Right hindlimb (tissue), 1 donor: ENCODE measurements around the gene PDGFB.

Experiments used
- DNase-seq: peaks from one replicate; pipeline ENCODE4 v3.0.0-alpha.2; 2018

The PDGFB gene

DNA sequence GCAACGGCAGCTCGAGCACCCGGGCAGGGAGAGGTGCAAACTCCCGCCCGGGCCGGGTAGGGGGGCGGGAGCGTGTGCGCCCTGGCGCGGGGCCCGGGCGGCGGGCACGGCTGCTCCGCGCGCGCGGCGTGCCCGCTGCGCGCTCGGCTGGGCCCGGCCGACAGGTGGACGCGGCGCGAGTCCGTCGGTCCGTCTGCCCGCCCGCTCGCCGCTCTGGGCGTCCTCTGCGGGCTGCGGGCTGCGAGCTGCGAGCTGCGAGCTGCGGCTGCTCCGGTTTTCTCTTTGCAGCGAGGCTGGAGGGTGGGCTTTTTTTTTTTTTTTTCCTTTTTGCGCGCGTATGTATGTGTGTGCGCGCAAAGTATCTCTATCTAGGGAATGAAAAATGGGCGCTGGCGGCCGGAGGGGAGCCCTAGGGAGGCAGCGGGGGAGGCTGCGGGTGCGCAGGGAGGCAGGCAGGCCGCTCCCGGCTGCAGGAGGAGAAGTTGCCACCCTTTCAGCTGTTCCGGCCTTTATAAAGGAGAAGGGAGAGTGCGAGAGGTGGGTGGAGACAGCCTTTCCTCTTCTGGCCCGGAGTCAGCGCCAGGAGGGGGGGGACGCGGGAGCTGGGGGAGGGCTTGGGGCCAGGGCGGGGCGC lies at the start of gene PDGFB:
Gene PDGFB, minus strand, starts transcription at position 487 of the 634 bp plus-strand sequence. CDS start 1,019 bp downstream, outside the sequence.
- peak; percentile 50 for DNase-seq

- DNase-seq, result no peak
Measured at GRCh38 chr22:39293766-39294368, 49.1 kb upstream of the PDGFB start.

DNA sequence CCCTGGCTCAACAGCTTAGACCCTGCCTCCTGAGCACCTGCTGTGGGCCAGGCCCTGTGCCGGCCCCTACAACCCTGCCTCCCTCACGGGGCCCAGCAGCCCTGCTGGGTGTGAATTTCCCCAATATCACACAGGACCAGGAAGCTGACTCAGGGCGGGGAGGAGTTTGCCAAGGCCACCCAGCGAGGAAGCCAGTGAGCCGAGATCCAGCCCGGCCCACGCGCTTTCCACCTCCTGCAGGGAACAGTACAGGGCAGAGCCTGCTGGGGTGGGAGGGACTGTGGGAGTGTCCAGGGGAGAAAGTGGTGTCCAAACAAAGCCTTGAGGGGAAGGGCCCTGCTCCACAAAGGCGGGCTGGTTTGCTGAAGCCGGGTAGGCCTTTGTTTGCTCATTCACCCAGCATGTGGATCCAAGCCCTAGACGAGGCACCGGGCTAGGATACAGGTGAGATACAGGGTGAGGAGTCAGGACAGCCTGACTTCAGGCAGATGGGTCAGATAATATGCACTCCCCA lies 47.8 kb upstream of the PDGFB start:
- DNase-seq, result peak; percentile 84

DNA sequence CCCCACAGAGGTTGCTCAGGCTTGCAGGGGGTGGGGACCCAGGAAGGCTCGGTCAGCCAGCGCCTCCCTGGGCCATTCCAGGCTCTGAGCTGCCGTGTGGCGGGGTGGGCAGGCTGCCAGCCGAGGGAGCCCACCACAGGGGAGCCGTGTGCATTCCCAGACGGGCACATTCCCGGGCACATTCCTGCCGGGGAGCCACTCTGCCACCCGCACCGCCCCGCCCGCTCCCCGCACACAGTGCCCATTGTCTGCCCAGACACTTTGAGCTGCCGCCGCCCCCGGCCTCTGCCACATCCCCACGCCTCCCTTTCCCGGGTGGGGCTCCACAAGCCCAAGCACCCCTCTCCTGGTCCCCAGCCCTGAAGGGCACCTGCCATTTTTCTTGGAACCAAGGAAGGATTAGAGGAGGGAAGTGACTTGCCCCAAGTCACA lies 47.3 kb upstream of the PDGFB start:
- peak; percentile 38 for DNase-seq

- no peak for DNase-seq
Measured at GRCh38 chr22:39291523-39291922, 46.7 kb upstream of the PDGFB start.

- DNase-seq, result peak; percentile 76
Measured at GRCh38 chr22:39290724-39291161, 46.0 kb upstream of the PDGFB start.

DNA sequence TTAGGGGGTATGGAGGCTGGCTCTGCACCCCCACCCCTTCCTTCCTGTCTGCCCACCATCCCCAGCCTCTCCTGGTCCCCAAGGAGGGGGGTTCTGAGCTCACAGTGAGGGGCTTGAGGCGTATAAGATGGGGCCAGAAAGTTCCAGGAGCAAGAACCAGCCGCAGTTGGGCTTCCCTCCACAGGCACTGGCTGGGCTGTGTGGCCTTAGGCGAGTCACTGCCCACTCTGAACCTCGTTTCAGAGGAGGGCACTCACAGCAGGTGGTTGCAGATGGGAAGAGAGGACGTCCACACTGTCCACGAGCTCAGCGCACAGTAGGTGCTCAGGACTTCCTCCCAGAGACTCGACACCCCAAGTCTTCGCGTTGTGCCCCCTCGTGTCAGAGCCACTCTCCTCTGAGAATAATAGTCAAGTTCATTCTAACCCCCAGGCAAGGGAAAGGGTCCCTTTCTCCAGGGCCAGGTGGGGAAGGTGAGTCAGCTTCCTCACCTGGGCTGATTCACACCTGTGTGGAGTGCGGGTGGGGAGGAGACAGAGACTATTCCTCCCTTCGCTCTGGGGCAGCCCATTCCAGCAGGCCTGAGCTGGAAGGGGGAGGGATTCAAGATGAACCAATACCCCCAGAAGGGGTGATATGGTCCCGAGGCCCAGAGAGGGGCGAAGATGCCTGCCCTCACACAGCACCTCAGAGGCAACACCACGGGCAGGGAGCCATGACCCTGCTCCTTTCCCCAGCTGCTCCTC lies 45.4 kb upstream of the PDGFB start:
- DNase-seq, result no peak

DNA sequence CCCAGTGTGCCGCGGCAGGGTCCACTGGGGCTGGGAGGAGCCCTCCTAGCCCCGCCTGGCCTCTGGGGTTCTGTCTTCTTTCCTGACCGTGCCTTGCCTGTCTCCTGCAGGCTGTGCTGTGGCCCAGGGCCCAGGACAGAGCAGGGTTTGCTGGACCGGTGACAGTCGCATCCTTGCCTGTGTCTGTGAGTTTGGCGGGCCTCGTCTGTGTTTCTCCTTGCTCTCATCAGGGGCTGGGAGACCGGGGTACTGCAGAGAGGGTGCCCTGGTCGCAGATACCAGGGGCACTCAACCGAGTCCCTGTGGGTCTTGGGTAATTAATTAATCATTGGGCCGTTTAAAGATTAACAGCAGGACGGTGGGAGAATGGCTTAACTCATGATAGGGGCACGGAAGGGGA lies 44.8 kb upstream of the PDGFB start:
- DNase-seq, result no peak

- no peak for DNase-seq
Measured at GRCh38 chr22:39288135-39288898, 43.5 kb upstream of the PDGFB start.

DNA sequence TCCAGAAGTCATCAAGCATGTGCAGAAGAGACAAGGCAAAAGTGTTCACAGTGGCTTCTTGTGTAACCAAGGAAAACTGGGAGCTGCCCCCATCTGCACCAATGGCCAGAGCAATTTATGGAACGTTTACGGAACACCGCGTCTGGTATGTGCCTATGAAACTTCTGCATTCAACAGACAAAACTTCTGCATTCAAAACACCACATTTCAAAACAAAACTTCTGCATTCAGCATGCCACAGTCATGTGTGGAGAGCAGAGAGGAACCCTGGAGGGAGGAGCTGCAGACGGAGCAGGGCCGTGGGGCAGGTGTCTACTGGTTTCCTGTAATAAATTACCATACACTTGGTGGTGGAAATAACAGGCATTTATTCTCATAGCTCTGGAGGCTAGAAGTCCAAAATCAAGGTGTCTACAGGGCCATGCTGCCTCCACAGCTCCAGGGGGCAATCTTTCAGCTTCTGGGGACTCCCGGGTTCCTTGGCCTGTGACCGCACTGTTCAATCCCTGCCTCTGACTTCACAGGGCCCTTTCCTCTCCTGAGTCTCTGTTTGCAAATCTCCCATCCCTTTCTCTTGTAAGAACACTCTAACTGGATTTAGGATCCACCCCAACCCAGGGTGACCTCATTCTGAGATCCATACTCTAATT lies 42.4 kb upstream of the PDGFB start:
- peak; percentile 20 for DNase-seq

- DNase-seq, result no peak
Measured at GRCh38 chr22:39284983-39285382, 40.2 kb upstream of the PDGFB start.

DNA sequence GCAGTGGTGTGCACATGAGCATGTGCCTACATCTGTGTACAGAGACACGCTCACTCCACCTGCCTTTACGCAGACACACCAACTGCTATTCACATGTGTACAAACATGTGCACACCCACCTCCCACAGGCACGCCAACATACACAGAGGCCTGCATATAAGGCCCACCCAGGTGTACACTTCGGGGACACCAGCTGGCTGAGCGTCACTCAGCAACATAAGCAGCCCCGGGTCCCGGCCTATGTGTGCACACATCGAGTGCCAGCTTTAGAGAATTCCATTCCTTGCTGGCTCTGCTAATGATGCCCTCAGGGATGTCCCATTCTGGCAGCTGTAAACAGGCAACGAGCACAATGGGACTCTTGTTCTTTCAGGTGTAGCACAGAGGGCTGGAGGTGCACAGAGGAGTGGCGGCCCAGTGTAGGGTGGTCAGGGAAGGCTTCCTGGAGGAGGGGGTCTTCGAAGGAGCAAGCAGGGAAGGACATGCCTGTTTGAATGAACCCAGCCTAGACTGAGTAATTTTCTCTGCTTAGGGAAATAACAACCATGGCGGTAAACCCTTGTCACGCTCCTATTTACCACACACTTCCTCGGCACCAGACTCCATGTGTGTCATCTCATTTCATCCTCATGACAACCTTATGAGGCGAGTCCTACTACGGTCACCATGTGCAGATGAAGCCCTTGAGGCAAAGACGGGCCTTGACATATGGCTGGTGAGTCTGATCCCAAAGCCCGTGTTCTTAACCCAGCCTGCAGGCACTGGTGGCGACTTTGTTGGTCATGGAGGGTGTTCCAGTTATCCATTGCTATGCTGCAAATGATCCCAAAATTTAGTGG lies 39.6 kb upstream of the PDGFB start:
- no peak for DNase-seq

DNA sequence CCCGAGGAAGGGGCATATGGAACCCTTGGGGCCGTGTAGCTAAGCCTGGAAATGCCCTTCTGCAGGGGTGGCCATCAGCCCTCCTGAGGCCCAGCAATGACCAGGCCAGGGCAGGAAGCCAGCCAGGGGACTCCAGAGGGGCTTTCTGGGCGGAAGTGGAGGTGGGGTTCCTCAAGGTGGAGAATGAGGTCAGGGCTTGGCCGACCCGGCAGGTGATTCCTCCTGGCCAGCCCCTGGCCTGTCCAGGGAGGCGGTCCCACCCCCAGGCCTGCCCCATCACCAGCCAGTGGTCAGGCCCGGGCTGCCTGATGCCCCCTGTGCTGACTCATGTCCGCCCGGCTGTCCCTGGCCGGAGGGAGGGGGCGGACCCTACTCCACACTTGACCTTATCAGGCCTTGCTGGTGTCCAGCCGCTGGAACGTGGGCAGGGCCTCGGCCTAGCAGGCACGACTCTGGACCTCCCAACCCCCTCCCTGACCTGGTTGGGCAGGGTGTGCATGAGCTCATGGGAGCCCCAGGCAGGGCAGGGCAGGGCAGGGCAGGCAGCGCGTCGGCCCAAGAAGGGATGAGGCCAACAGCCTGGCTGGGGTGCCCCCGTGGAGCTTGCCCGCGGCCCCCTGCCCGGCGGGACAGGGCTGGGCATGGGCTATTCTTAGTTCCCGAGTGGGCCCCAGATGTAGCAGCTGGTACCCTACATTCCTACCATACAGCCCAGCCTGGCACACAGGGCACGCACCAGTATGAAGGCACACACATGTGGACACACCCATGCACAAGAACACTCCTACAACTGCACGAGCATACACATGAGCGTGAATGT lies 38.8 kb upstream of the PDGFB start:
- peak; percentile 55 for DNase-seq

GRCh38 chr22:39282645-39283321 lies 38.0 kb upstream of the PDGFB start:
- peak; percentile 22 for DNase-seq

GRCh38 chr22:39281126-39281525 lies 36.3 kb upstream of the PDGFB start:
- no peak for DNase-seq

- DNase-seq, result no peak
Measured at GRCh38 chr22:39280250-39280649, 35.5 kb upstream of the PDGFB start.

GRCh38 chr22:39279170-39279850 lies 34.5 kb upstream of the PDGFB start:
- no peak for DNase-seq

DNA sequence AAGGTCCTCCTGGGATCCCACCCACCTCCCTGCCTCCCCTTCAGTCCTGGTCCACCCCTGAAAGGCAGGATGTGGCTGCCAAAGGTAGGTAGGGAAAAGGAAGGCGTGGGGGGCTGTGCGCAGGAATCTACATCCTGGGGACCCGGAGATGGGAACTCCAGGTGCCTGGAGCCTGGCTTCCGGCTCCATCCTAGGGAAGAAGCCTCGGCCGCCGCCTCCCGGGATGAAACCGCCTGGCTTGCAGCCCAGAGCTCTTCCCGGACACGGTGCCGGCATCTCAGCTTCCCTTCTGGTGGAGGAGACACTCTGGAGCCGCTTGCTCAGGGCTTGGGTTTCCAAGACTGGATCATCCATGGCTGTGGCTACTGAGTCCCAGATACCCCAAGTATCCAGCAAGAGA lies 33.3 kb upstream of the PDGFB start:
- DNase-seq, result peak; percentile 72

GRCh38 chr22:39277142-39277607 lies 32.4 kb upstream of the PDGFB start:
- no peak for DNase-seq
